ENCODE results near the gene DAGLA. TPM values are rescaled to one million over a fixed set of nuclear protein-coding genes. Genes with fewer than 3 reads are reported as not detected.

Gene DAGLA
- total RNA-seq, 2 donors from 2014 or later: 7.0 to 9.9 TPM

- 76 to 90% methylated on average over 3 to 7 of the region's 8 CpGs for WGBS, 2 donors
- DNase-seq (no peak), ATAC-seq (no peak)
Measured at GRCh38 chr11:61731952-61732675, 51.9 kb downstream of the DAGLA start.

GRCh38 chr11:61732705-61733104 lies 52.5 kb downstream of the DAGLA start:
- DNase-seq: no peak
- Histone ChIP-seq H3K9me3 (no peaks in the 10 kb centered on the region), H3K27ac (peak overlapping the region in 1 of 4 donors; percentile 2), H3K27me3 (no peaks in the 10 kb centered on the region), H3K36me3 (replicated peaks in 1 of 2; ENCODE audit: insufficient read depth in 1 of 2, low read depth in 2 of 2) (peaks cover 0 to 12% of the 10 kb centered on the region in 2 donors), H3K4me1 (peaks cover 22% of the 10 kb centered on the region), H3K4me3 (no peak overlapping the region)
- TF ChIP-seq POLR2A (IDR thresholded peaks at IDR 0.05): no peak
- TF ChIP-seq CTCF (IDR thresholded peaks at IDR 0.05): no peak
- peak; percentile 17 for ATAC-seq
- WGBS, 2 donors: 74 to 83% methylated on average over 1 to 6 of the region's 6 CpGs
- intact Hi-C loops (cut with DNase I): loop anchor here (5.0 kb wide), 1 partner anchor 55 kb away; no protein-coding TSS in a partner anchor

More at GRCh38 chr11:61731952-61732675, 51.9 kb downstream of the DAGLA start:
- H3K4me3 ChIP-seq: no peak overlapping the region
- TF ChIP-seq CTCF (IDR thresholded peaks at IDR 0.05): no peak
- no peak for TF ChIP-seq POLR2A (IDR thresholded peaks at IDR 0.05)
- peaks cover 0 to 12% of the 10 kb centered on the region in 2 donors for H3K36me3 ChIP-seq (replicated peaks in 1 of 2; ENCODE audit: insufficient read depth in 1 of 2, low read depth in 2 of 2)
- intact Hi-C loops (cut with DNase I): loop anchor here (5.0 kb wide), 1 partner anchor 55 kb away; no protein-coding TSS in a partner anchor
- H3K4me1 ChIP-seq: peaks cover 22% of the 10 kb centered on the region
- no peak overlapping the region for H3K27ac ChIP-seq
- no peaks in the 10 kb centered on the region for H3K27me3 ChIP-seq
- no peaks in the 10 kb centered on the region for H3K9me3 ChIP-seq

- ATAC-seq (peak; percentile 86), DNase-seq (peak; percentile 89 to 92 (median 90))
- 22 to 27% methylated on average over 12 to 13 of the region's 13 CpGs for WGBS, 2 donors
- no peaks in the 10 kb centered on the region for H3K9me3 ChIP-seq
- H3K4me1 ChIP-seq: peaks cover 22% of the 10 kb centered on the region
- TF ChIP-seq CTCF (IDR thresholded peaks at IDR 0.05) (peak; percentile 97 to 99 (median 98)), POLR2A (IDR thresholded peaks at IDR 0.05) (no peak)
- peak overlapping the region in 1 of 4 donors; percentile 2 for H3K27ac ChIP-seq
- H3K27me3 ChIP-seq: no peaks in the 10 kb centered on the region
- peaks cover 0 to 12% of the 10 kb centered on the region in 2 donors for H3K36me3 ChIP-seq (replicated peaks in 1 of 2; ENCODE audit: insufficient read depth in 1 of 2, low read depth in 2 of 2)
- intact Hi-C loops (cut with DNase I): loop anchor here (5.0 kb wide), 1 partner anchor 56 kb away; no protein-coding TSS in a partner anchor
- H3K4me3 ChIP-seq: no peak overlapping the region
Measured at GRCh38 chr11:61733120-61733978, 53.2 kb downstream of the DAGLA start.

GRCh38 chr11:61734767-61735166 lies 54.6 kb downstream of the DAGLA start:
- H3K27ac ChIP-seq: no peak overlapping the region
- TF ChIP-seq POLR2A (IDR thresholded peaks at IDR 0.05): no peak
- H3K9me3 ChIP-seq: no peaks in the 10 kb centered on the region
- H3K27me3 ChIP-seq: no peaks in the 10 kb centered on the region
- ATAC-seq: no peak
- intact Hi-C loops (cut with DNase I): loop anchor here (5.0 kb wide), 1 partner anchor 57 kb away; no protein-coding TSS in a partner anchor
- no peak overlapping the region for H3K4me3 ChIP-seq
- H3K36me3 ChIP-seq (replicated peaks in 1 of 2; ENCODE audit: insufficient read depth in 1 of 2, low read depth in 2 of 2): peaks cover 0 to 13% of the 10 kb centered on the region in 2 donors
- peaks cover 18% of the 10 kb centered on the region for H3K4me1 ChIP-seq
- WGBS, 2 donors: 91 to 95% methylated on average over 4 to 14 of the region's 14 CpGs
- no peak for DNase-seq

GRCh38 chr11:61735391-61735790 lies 55.2 kb downstream of the DAGLA start:
- Histone ChIP-seq H3K27me3 (no peaks in the 10 kb centered on the region), H3K27ac (no peak overlapping the region), H3K9me3 (no peaks in the 10 kb centered on the region), H3K4me3 (no peak overlapping the region), H3K4me1 (peaks cover 11% of the 10 kb centered on the region), H3K36me3 (replicated peaks in 1 of 2; ENCODE audit: insufficient read depth in 1 of 2, low read depth in 2 of 2) (peaks cover 0 to 15% of the 10 kb centered on the region in 2 donors)
- TF ChIP-seq POLR2A (IDR thresholded peaks at IDR 0.05): no peak
- no peak for TF ChIP-seq CTCF (IDR thresholded peaks at IDR 0.05)
- 92 to 95% methylated on average over 8 to 15 of the region's 17 CpGs for WGBS, 2 donors
- no peak for ATAC-seq
- no peak for DNase-seq
- intact Hi-C loops (cut with DNase I): no loop called here
